BJ (cell line): ENCODE data around the gene TBKBP1. TPM values are rescaled to one million over a fixed set of nuclear protein-coding genes. Genes with fewer than 3 reads are reported as not detected.
"Not testable (repeated sequence)": the region's sequence is repeated elsewhere in the genome, so short reads cannot be mapped to it uniquely, and the experiment has no call there.

Experiments used
- CTCF ChIA-PET: fragments of 350-600 bp; formaldehyde crosslinking; extraction: SDS; loops from one replicate; lab custom pipeline; 2021; ENCODE audit warnings: antibody characterized with exemption, inconsistent platforms; lab: Yijun Ruan, JAX
- POLR2A ChIA-PET: fragments of 300-600 bp; sonication (Branson Sonifier 250); formaldehyde crosslinking; extraction: SDS; loops from one replicate; lab custom pipeline; 2021; ENCODE audit warnings: antibody characterized with exemption; lab: Charles Lee
- DNase-seq: peaks from one replicate; pipeline ENCODE4 v3.0.0-alpha.2; 2011; ENCODE audit warnings: low read depth
- H3K27me3 ChIP-seq: 2 replicates; pipeline ENCODE4 v1.6.0; 2011; ENCODE audit warnings: low read length; ENCODE audit not compliant: control insufficient read depth, insufficient read depth
- H3K36me3 ChIP-seq: 2 replicates; pipeline ENCODE4 v1.5.1; 2011; ENCODE audit warnings: low read length; ENCODE audit not compliant: control insufficient read depth, insufficient read depth
- H3K4me3 ChIP-seq: 2 replicates; pipeline ENCODE4 v1.5.1; 2011; ENCODE audit warnings: low read depth, mild to moderate bottlenecking, control low read depth, low read length
- CTCF ChIP-seq: IDR thresholded peaks from 2 replicates; pipeline ENCODE4 v1.5.1; 2011; ENCODE audit warnings: low read depth, mild to moderate bottlenecking, control low read depth, inconsistent platforms, low read length, moderate library complexity; ENCODE audit not compliant: insufficient read depth
- polyA plus RNA-seq: library from polyadenylated mRNA; depleted of rRNA; stranded (reverse); fragments of >200 nt; gene quantifications from 2 replicates; pipeline ENCODE4 v1.2.3, GENCODE V29; 2011

Gene TBKBP1
- polyA plus RNA-seq, 1 experiment = 7.3 TPM

DNA sequence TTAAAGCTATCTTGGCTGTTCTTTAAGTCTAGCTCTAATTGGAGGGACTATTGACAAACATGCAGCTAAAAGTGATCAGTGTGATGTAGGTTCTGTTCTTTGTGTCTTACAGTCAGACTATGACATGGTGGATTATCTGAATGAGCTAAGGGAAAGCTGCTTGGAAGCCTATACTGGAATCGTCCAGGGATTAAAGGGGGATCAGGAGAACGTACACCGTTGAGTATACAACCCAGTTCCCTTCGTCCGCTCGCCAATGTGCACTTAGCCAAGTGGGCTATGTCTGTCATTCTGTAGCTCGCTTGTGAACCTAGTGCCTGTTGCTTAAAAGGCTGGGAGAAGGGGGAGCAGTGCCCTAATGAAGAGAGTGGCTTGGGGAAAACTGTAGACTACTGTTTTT, 15.8 kb upstream of the TBKBP1 start:
- H3K36me3 ChIP-seq = peaks cover 36% of the 10 kb centered on the region
- H3K27me3 ChIP-seq = no peaks in the 10 kb centered on the region
- ChIA-PET CTCF (interaction anchor here (0.8 to 4.1 kb wide), 4 partner anchors 10 to 27 kb away, joined by 3 to 34 read pairs (median 6); no protein-coding TSS in a partner anchor), POLR2A (no interaction called here)
- H3K4me3 ChIP-seq = no peak overlapping the region
- no peak for TF ChIP-seq CTCF
- no peak for DNase-seq

GRCh38 chr17:47682138-47682537, 11.8 kb upstream of the TBKBP1 start:
- Histone ChIP-seq H3K4me3 (no peak overlapping the region), H3K36me3 (peaks cover 27% of the 10 kb centered on the region), H3K27me3 (no peaks in the 10 kb centered on the region)
- CTCF ChIA-PET = interaction anchor here (0.9 to 1.7 kb wide), 2 partner anchors 16 to 55 kb away, joined by 3 to 4 read pairs; no protein-coding TSS in a partner anchor
- TF ChIP-seq CTCF = no peak
- DNase-seq = no peak
- POLR2A ChIA-PET = no interaction called here

DNA sequence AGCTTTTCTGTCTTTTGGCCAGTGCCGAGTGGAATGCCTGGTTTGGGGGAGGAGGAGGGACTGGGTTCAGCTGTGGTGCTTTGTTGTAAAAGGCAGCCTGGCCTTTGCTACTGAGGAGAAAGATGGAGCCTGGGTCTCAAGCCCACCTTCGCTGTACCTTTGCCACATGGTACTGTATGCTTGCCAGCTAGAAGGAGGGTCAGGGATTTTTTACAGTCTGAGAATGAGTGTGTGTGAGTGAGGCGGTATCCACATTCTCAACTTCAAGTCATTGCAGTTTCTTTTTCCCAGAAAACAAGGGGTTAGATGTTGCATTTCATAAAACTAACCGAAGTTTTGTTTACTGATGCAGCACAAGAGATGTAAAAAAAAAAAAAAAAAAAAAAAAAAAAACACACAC, 11.2 kb upstream of the TBKBP1 start:
- DNase-seq, POLR2A ChIA-PET, H3K27me3 ChIP-seq, H3K4me3 ChIP-seq: not testable (repeated sequence)
- peaks cover 25% of the 10 kb centered on the region for H3K36me3 ChIP-seq
- CTCF ChIA-PET = interaction anchor here (0.6 to 1.7 kb wide), 3 partner anchors 11 to 56 kb away, joined by 3 to 4 read pairs (median 4); partner anchors contain the start of gene TBKBP1

- no peak for DNase-seq
- ChIA-PET CTCF (interaction anchor here (0.9 kb wide), 2 partner anchors 18 to 34 kb away, joined by 3 read pairs; no protein-coding TSS in a partner anchor), POLR2A (no interaction called here)
Measured at GRCh38 chr17:47684025-47684424, 9.9 kb upstream of the TBKBP1 start.

DNA sequence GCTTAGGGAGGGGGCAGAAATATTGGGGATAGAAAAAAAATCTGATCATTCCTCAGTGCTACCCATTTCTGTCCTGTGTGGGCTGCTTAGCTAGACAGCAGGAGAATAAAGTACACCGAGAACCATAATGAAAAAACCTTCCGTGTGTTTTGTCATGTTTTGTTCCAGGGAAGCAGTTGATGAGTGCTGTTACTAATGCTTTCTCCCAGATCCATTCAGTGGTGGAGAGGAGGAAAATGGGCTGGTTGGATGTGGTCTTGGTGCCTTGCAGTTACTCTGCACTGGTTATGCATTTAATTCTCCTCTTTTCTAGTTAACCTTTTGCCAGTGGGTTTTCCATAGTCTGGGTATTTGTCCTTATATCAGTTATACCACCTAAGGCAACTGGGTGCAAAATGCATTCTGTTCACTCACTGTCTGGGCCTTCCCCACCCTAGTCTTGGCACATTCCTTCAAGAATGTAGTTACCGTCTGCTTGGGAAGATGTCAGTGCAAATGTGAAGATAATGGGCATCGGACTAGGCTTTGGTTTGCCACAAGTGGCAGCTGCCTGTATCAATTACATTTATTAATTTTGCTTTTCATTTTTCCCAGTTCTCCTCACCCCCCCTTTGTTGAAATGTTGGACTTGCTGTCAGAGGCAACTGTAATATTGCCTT, 9.3 kb upstream of the TBKBP1 start:
- Histone ChIP-seq H3K36me3 (peaks cover 18% of the 10 kb centered on the region), H3K4me3 (no peak overlapping the region), H3K27me3 (no peaks in the 10 kb centered on the region)
- ChIA-PET CTCF (interaction anchor here (0.9 kb wide), 2 partner anchors 19 to 34 kb away, joined by 3 read pairs; no protein-coding TSS in a partner anchor), POLR2A (no interaction called here)
- no peak for DNase-seq
- TF ChIP-seq CTCF = no peak

More at GRCh38 chr17:47684025-47684424, 9.9 kb upstream of the TBKBP1 start:
- Histone ChIP-seq H3K4me3 (no peak overlapping the region), H3K36me3 (peaks cover 20% of the 10 kb centered on the region), H3K27me3 (no peaks in the 10 kb centered on the region)
- TF ChIP-seq CTCF = no peak
